ENCODE data around the gene PKP1.

- TF ChIP-seq, protein P1, sequence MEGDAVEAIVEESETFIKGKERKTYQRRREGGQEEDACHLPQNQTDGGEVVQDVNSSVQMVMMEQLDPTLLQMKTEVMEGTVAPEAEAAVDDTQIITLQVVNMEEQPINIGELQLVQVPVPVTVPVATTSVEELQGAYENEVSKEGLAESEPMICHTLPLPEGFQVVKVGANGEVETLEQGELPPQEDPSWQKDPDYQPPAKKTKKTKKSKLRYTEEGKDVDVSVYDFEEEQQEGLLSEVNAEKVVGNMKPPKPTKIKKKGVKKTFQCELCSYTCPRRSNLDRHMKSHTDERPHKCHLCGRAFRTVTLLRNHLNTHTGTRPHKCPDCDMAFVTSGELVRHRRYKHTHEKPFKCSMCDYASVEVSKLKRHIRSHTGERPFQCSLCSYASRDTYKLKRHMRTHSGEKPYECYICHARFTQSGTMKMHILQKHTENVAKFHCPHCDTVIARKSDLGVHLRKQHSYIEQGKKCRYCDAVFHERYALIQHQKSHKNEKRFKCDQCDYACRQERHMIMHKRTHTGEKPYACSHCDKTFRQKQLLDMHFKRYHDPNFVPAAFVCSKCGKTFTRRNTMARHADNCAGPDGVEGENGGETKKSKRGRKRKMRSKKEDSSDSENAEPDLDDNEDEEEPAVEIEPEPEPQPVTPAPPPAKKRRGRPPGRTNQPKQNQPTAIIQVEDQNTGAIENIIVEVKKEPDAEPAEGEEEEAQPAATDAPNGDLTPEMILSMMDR (IDR thresholded peaks at IDR 0.05), result no peak
- TF ChIP-seq EZH2 (IDR thresholded peaks at IDR 0.05), result no peak
- TF ChIP-seq EZH2phosphoT487 (IDR thresholded peaks at IDR 0.05), result no peak
These were observed 47.9 kb downstream of the PKP1 start for GRCh38 chr1:201331166-201331565.
